NCI-H2107 (cell line): ENCODE measurements around the gene POLR1A.

Experiments
- DNase-seq: peaks from one replicate; lab custom pipeline; 2025; lab: John Stamatoyannopoulos, UW

Gene POLR1A

GRCh38 chr2:86097114-86097896, 8.4 kb downstream of the POLR1A start:
- DNase-seq = no peak

DNA sequence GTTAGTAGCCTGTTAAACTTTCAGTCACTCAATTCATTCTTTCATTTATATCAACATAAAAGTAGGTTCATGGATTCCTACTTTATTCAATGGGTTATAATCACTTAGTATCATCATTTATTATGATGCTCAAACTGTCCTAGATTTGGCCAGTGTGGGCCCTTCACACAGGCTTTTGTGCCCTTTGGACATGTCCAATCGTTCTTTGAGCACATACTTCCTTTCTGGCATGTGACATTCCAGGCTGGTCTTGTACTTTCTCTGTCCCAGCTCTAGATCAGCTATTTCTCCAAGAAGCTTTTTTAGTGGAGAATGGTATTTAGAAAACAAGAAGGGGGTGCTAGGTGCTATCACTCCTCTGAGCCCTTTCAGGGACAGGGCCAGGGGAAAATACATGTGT, 11.5 kb downstream of the POLR1A start:
- no peak for DNase-seq

GRCh38 chr2:86087936-86088850, 17.5 kb downstream of the POLR1A start:
- no peak for DNase-seq

DNA sequence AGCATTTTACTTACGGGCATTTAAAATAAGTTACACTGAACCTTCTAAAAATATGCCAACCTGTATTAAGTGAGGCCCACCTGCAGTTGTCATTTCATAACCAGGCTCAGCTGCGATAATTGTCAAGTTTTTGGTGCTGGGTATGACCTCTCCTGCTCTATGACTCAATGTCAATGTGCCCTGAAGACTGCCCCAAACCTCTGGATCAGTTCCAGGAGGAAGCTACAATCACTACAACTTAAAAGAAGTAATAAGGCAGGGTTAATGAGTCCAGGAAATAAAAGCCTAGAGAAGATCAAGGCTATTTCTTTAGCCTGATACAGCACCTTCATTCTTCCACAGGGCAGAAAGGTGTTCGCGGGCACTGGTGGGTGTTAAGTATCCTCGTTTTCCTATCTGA, 22.9 kb downstream of the POLR1A start:
- no peak for DNase-seq

DNA sequence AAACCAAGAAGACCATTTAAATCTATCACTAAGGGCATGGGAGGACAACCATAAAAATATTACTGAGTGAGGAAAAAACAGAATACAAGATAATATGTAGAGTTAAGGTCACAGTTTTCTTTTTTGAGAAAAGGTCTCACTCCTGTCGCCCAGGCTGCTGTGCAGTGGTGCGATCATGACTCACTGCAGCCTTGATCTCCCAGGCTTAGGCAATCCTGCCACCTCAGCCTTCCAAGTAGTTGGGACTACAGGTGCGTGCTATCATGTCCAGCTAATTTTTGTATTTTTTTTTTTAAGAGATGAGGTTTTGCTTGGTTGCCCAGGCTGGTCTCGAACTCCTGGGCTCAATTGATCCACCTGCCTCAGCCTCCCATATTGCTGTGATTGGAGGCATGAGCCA, 24.0 kb downstream of the POLR1A start:
- DNase-seq = no peak

DNA sequence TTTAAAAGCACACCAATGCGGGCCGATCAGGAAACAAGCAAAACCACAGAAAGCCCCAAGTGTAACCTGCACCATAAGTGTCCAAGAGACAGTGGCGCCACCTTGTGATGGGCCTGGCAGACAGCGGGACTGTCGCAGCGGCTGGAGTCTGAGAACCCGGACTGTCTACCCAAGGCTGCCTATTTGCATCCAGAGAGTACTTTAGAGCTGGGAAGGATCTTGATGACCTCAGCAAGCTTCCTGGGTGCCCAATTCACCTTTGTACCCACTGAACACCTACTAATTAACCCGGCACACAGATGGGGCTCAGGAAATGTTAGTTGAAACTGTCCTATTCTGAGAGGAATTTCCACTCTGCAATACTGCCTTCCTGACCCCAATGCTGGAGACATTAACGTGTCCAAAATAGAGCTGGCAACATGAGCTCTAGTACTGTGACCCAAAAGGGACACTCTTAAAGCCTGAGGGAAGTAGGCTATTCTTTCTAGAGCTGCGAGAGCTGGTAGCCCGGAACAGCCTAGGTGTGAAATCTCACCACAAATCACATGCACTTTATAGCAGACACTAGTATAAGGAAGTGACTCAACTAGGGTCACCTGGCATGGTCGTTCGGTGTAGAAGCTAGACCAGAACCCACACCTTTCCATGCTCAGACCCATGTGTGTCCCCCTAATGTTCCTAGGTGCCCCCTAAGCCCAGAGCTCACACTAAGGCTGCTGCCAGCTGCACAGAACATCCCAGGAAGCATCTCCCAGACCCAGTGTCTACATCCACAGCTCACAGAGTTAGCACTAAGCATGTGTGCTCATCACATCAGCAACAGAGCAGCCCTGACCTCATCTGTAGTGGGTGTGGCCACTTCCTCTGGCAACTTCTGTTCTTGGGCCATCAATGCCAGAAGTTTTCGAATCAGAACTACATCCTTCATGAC, 25.4 kb downstream of the POLR1A start:
- peak; percentile 39 for DNase-seq

- DNase-seq = no peak
These were observed 26.7 kb downstream of the POLR1A start for GRCh38 chr2:86078774-86079545.

DNA sequence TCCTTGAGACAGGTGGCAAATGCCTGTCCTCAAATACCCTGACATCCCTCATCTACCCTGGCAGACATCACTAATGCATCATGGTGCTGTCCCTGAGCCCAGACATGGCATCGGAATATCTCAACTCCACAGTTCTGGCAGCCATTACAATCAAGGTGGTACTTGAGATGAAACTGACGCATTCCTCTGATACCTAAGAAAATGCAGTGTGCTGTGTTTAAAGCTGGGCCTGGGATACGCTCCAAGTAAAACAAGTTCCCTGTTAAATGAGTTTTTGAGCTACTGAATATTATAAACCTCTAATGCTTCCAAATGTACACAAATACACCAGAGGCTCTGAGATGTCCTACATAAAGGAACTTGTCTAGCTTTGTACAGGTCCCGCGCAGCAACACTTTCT, 29.8 kb downstream of the POLR1A start:
- DNase-seq = no peak

DNA sequence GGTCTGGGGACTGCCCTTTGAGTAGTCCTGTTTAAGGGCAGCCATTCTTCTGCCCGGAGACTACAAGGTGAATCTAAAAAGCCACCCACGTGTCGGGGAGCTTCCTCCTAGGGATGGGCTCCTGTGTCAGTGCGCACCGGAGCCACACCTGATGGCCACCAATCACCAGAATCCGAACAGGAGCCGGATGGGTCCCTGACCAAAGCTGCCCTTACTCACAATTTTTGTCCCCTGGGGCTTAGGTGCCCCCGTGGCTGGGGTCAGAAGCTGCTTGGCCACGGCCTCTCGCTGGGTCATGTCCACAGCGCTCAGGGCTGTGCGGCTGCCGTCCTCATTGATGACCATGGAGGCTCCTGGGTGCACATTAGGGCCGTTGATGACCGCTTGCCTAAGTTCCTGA, 30.9 kb downstream of the POLR1A start:
- DNase-seq = no peak

GRCh38 chr2:86074256-86074655, 31.4 kb downstream of the POLR1A start:
- no peak for DNase-seq

DNA sequence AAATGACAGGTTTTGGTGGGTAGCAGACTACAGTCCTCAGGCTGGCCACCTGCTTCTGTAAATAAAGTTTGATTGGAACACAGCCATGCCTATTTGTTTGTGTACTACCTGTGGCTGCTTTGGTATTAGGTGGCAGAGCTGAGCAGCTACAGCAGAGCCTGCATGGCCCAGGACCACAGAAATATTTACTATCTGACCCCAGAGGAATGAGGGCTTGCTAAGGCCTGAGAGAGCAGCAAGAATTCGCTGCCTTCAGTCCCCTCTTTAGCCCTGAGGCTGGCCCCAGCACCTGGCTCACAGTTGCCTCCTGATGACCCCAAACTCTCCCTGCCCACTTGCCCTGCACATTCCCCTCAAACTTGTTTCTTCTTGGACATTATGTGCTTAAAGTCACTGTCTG, 32.5 kb downstream of the POLR1A start:
- no peak for DNase-seq

DNA sequence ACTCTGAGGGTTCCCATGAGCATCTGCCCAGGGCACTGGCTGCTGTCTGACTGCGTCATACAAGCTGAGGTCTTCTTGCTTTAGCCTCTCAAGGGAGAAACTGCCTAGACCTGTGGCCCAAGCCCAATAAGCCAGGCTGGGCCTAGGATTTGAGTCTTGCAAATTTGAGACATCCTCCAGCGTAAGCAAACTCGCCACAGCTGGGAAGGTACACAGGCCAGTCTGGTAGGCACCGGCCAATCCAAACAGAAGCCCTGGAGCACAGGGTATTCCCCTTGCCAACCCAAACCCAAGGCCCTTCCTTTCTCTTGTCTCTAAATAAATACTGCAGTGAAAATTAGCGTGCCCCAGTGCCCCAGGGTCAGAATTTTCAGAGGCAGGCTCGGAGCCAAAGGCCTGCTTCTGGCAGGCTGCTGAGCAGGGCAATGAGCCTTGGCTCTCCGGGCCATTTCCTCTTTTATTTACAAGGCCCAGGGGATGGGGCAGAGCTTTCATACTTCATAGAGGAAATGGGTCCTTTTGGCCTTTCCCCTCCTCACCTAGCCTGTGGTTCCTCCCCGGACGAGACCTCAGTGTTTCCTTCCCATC, 33.3 kb downstream of the POLR1A start:
- no peak for DNase-seq

DNA sequence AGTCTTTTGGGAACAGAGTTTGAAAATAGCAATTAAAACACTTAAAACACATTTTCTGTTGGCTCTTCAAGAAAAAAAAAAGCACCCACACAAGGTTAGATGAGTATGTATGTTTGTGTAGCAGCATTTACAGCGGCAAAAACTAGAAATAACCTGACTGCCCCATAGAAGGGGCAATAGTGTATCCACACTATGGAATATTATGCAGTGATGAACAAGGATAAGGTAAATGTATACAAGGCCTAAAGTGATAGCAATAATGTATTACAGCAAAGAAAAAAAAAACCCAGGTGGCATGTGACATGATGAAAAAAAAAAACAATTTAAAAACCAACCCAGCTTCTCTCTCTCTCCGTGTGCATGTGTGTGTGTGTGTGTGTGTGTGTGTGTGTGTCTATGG, 34.8 kb downstream of the POLR1A start:
- no peak for DNase-seq

- DNase-seq = no peak
These were observed 35.8 kb downstream of the POLR1A start for GRCh38 chr2:86069783-86070339.

- DNase-seq = no peak
These were observed 36.5 kb downstream of the POLR1A start for GRCh38 chr2:86069091-86069685.

- DNase-seq = no peak
These were observed 37.0 kb downstream of the POLR1A start for GRCh38 chr2:86068648-86069047.

DNA sequence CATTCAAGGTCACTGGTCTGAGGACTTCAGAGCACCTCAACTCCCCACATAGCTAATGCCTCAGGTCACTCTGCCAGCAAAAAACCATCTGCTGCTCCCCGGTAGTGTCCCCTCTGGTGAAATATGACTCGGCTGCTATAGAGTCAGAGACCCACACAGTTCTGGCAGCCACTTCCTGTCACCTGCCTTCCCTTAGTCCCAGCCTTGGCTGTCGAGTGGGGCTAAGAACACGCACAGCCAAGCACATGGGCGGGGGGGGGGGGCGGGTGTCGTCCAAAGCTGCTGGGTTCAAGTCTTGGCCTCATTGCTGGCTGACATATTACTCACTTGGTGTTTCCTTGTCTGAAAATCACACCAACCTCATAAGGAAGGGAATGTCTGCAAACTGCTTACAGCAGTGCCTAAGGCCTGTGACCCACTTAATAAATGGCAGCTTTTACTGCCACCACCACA, 37.5 kb downstream of the POLR1A start:
- DNase-seq = peak; percentile 17

DNA sequence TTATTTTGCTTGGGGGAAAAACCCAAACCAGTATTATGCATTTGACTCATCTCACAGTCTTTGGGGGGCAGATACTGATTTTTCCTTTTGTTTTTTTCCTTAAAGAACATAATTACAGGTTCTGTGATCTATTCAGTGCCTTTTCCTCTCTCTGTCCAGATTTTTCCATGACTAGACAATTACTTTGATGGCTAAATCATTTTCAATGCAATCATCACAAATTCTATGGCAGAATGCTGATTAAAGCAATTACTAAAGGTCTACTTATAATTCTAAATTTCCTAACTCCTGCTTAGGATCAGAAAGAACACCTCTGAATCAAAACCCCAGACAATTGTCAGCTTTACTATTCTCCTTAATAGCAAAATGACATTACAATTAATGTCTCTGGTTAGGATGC, 38.8 kb downstream of the POLR1A start:
- DNase-seq = no peak

- DNase-seq = no peak
These were observed 39.6 kb downstream of the POLR1A start for GRCh38 chr2:86066007-86066578.

DNA sequence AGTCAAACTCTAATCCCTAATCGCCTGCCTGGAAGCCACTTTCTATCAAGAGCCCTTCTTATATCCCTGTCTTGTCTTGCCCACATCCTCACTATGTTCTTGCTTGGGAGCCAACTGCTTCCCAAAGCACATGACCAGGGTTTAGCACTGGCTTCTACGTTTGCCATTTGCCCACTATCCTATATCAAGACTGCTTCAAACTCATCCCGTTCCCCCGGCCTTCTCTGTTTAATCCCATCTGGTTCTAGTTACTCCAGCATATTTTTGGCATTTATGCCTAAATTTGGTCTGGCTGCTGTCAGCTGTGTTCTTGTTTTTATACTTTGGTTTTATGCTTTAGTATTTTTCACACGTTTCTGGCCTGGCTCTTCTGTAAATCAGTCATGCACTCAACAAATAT, 40.2 kb downstream of the POLR1A start:
- DNase-seq = no peak
